Measurements from ENCODE around the gene PTPRN2.
"Not testable (repeated sequence)": the region's sequence is repeated elsewhere in the genome, so short reads cannot be mapped to it uniquely, and the experiment has no call there.

PTPRN2 gene

DNA sequence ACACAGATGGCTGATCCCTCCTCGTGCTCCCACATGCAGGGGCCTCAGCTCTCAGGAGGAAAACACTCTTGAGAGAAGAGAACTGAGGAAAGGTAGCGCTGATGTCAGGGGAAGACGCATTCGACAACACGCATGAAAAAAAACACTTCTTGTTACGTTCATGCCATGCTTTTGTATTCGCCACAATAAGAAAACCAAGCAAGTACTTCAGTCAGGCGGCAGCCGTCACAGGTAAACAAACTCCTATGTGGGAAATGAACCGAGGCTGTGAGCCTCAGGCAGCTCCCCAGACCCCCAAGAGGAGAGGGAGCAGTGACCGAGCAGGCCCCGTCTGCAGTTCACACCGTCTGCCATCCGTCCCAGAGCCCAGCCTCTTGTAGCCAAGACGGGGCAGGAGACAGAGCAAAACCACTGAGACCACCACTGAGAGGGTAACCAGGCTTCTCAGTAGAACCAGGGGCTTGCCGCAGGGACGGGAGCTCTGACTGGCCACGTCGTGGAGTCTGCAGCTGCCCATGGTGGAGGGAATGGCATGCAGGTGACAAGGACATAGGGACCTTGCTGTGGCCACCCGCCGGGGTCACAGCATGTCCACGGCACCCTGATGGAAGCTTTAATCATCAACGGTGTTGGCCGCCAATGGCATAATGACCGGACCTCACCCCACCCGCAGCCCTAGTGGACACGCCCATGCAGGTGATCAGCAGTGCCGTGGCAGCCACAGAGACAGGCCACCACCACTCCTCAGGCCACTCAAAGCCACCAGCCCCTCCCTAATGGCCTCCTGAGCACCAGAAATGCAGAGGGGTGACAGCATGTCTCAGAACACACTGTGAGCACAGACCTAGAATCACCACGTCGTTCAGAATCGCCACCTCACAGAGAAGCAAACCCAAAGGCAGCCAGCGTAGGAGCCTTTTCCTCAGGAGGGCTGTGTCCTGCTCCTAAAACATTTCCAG, 304.3 kb downstream of the PTPRN2 start:
- no peaks in the 10 kb centered on the region for H3K4me1 Mint-ChIP-seq
- no peak overlapping the region for H3K4me3 Mint-ChIP-seq
- H3K36me3 Mint-ChIP-seq: no peaks in the 10 kb centered on the region
- no peaks in the 10 kb centered on the region for H3K27me3 Mint-ChIP-seq
- H3K9me3 Mint-ChIP-seq: peaks cover 20% of the 10 kb centered on the region
- H3K27ac Mint-ChIP-seq: no peak overlapping the region

DNA sequence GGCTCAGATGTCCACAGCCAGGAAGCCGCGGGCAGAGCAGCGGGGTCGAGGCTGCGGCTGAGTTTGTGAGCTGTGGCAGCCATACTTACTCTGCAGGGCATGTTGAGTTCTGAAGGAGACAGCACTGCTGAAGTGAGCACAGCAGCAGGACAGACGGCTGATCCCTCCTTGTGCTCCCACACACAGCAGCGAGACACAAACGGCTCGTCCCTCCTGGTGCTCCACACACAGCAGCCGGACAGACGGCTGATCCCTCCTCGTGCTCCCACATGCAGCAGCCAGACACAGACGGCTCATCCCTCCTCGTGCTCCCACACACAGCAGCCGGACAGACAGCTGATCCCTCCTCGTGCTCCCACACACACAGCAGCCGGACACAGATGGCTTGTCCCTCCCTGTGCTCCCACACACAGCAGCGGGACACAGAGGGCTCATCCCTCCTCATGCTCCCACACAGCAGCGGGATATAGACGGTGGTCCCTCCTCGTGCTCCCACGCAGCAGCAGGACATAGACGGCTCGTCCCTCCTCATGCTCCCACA, 305.1 kb downstream of the PTPRN2 start:
- no peak overlapping the region for H3K4me3 Mint-ChIP-seq
- no peak overlapping the region for H3K27ac Mint-ChIP-seq
- no peaks in the 10 kb centered on the region for H3K36me3 Mint-ChIP-seq
- H3K27me3 Mint-ChIP-seq: no peaks in the 10 kb centered on the region
- no peaks in the 10 kb centered on the region for H3K4me1 Mint-ChIP-seq
- H3K9me3 Mint-ChIP-seq: peaks cover 13% of the 10 kb centered on the region

DNA sequence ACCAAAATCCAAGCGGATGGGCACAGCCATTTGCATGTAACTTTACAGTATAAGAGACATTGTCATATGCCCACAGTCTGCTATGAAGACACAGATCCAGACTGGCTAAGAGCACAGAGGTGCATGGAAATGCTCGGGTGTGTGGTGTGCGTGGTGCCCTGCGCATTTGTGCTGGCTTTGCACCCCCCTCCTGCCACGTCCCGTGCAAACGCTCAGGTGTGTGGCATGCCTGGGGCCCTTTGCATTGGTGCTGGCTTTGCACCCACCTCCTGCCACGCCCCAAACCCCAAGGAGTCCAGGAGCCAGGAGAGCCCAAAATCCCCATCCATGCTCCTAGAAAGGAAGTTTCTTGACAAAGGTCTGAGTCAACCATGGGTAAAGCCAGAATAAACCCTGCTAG, 306.2 kb downstream of the PTPRN2 start:
- Mint-ChIP-seq H3K9me3 (peaks cover 2% of the 10 kb centered on the region), H3K4me1 (no peaks in the 10 kb centered on the region), H3K4me3 (no peak overlapping the region), H3K27me3 (no peaks in the 10 kb centered on the region), H3K36me3 (no peaks in the 10 kb centered on the region), H3K27ac (no peak overlapping the region)

DNA sequence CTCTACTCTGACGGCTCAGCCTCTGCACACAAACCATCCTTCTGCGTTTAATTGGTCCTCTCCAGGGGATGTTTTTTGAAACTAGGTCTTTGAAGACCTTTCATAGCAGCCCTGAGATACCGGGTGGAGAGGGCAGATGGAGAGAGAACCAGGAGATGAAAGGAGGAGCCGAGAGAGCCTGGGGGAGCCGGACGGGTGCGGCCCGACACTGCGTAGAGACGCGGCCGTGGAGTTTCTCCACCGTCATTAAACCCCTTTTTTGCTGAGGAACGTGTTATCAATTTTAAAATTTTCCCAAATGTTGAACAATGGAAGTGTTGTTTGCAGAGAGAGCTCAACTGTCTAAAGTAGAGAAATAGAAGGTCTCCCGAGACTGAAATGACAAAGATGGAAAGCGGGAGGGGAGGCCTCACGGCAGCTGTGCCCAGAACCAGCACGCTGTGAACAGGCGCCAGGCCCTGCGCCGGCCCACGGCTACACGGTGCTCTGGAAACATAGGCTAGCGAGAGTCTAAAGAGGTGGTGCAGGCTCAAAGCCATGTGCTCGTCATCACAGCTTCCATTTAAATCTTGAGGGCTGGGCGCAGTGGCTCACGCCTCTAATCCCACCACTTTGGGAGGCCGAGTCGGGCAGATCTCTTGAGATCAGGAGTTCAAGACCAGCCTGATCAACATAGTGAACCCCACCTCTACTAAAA, 307.0 kb downstream of the PTPRN2 start:
- Mint-ChIP-seq H3K9me3 (no peaks in the 10 kb centered on the region), H3K4me1 (no peaks in the 10 kb centered on the region), H3K27me3 (no peaks in the 10 kb centered on the region), H3K27ac (no peak overlapping the region), H3K4me3 (no peak overlapping the region), H3K36me3 (no peaks in the 10 kb centered on the region)

DNA sequence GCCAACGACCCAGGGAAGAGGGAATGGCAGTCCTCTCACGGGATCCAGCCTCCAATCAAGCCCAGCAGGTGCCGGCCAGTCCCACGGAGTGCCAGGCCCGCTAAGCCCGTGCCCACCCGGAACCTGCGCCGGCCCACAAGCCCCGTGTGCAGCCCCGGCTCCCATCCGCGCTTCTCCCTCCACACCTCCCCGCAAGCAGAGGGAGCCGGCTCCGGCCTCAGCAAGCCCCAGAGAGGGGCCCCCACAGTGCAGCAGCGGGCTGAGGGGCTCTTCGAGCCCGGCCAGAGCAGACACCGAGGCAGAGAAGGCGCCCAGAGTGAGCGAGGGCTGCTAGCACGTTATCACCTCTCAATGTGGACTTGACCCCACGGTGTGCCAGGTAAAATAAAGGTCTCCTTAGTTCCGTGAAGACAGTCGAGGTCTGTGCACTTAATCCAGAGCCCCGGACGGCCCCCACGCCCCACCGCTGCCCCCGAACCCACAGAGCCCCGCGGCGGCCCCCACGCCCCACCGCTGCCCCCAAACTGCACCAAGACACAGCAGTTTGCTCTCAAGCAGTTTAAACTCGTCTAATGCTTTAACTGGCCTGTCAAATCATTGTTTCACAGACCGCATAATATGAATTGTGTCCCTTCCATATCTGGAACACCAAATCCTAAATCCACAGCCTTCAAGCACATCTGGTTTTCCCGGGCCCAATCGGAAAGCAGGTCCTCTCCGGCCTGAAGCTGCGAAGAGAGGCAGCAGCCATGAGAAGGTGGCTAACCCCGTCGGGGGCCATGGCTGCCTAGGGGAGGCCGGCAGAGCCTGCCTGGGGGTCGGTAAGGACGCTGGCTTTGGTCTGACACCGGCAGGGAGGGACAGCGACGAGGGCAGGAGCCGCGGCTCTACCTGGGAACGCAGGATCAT, 307.8 kb downstream of the PTPRN2 start:
- H3K27ac Mint-ChIP-seq: no peak overlapping the region
- no peaks in the 10 kb centered on the region for H3K4me1 Mint-ChIP-seq
- H3K27me3 Mint-ChIP-seq: no peaks in the 10 kb centered on the region
- no peaks in the 10 kb centered on the region for H3K9me3 Mint-ChIP-seq
- H3K4me3 Mint-ChIP-seq: no peak overlapping the region
- no peaks in the 10 kb centered on the region for H3K36me3 Mint-ChIP-seq

GRCh38 chr7:158278745-158279320, 308.8 kb downstream of the PTPRN2 start:
- no peak overlapping the region for H3K27ac Mint-ChIP-seq
- H3K4me1 Mint-ChIP-seq: no peaks in the 10 kb centered on the region
- no peaks in the 10 kb centered on the region for H3K36me3 Mint-ChIP-seq
- no peaks in the 10 kb centered on the region for H3K9me3 Mint-ChIP-seq
- no peak overlapping the region for H3K4me3 Mint-ChIP-seq
- H3K27me3 Mint-ChIP-seq: no peaks in the 10 kb centered on the region

DNA sequence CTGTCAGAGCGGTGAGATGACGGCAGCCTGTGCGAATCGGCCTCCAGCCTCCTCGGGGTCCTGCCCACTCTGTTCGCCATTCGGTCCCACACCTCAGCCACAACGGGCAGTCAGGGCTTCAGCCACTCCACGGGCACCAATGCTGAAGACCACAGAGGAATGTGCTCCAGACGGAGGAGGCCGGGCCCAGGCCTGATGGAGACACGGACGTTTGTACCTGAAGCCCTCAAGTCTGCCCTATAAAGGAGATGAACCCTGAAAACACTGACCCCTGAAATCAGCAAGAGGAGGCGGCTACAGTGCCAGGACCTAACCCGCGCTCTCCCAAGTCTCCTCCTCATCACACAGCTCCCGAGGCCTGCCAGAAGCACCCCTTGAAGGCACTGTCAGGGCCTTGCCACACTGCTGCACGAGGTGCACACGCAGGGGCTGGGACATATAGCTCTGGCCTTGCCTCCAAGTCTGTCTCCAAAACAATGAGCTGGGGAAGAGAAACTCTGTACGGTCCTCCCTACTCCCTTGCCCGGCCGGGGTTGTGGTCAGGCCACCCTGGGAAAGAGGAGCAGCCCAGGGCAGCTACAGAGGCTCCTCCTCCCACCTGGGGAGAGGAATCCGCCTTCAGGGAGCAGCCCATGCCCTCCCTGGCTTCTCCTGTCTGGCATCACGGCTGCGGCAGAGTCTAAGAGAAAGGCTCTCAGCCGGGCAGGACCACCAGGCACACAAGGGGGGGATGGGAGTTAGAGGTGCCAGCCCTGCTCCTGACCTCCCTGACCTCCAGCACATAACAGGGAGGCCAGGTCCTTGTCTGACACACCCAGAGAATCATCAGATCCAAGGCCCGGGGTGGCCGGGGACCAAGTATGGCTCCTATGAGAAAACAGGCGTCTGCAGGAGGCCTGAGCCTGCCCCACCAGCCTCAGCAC, 310.1 kb downstream of the PTPRN2 start:
- no peak overlapping the region for H3K4me3 Mint-ChIP-seq
- no peaks in the 10 kb centered on the region for H3K9me3 Mint-ChIP-seq
- H3K27me3 Mint-ChIP-seq: no peaks in the 10 kb centered on the region
- H3K36me3 Mint-ChIP-seq: no peaks in the 10 kb centered on the region
- no peaks in the 10 kb centered on the region for H3K4me1 Mint-ChIP-seq
- H3K27ac Mint-ChIP-seq: no peak overlapping the region

DNA sequence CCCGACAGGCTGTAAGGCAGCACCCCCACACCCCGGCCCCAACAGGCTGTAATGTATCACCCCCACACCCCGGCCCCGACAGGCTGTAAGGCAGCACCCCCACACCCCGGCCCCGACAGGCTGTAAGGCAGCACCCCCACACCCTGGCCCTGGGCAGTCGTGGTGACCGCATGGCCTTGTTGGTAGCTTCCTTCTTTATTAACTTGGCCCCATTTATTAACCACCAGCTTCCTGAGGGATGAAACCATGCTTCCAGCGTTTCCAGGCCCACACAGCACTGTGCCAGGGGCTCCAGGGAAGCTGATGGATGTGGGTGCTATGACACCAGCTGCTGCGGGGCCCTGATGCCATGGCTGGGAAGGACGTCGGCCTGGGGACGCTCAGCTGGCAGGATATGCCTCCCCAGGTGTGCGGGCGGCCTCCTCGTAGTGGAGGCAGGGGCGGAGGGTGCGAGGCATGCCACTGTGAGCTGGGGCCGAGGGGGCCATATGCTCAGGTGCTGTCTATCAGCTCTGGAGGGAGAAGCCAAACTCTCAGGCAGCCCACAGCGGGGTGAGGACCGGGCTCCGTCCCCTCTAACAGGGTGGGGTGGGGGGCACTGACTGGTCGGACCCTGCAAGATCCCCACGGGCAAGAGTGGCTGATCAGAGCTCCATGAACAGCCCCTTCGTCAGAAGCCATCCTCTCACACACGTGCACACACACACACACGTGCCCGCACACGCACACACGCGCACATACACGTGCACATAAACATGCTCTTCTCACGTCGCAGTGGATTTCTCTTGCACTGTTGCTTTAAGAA, 311.0 kb downstream of the PTPRN2 start:
- no peaks in the 10 kb centered on the region for H3K36me3 Mint-ChIP-seq
- H3K9me3 Mint-ChIP-seq: no peaks in the 10 kb centered on the region
- H3K4me3 Mint-ChIP-seq: no peak overlapping the region
- no peaks in the 10 kb centered on the region for H3K4me1 Mint-ChIP-seq
- H3K27ac Mint-ChIP-seq: no peak overlapping the region
- no peaks in the 10 kb centered on the region for H3K27me3 Mint-ChIP-seq

DNA sequence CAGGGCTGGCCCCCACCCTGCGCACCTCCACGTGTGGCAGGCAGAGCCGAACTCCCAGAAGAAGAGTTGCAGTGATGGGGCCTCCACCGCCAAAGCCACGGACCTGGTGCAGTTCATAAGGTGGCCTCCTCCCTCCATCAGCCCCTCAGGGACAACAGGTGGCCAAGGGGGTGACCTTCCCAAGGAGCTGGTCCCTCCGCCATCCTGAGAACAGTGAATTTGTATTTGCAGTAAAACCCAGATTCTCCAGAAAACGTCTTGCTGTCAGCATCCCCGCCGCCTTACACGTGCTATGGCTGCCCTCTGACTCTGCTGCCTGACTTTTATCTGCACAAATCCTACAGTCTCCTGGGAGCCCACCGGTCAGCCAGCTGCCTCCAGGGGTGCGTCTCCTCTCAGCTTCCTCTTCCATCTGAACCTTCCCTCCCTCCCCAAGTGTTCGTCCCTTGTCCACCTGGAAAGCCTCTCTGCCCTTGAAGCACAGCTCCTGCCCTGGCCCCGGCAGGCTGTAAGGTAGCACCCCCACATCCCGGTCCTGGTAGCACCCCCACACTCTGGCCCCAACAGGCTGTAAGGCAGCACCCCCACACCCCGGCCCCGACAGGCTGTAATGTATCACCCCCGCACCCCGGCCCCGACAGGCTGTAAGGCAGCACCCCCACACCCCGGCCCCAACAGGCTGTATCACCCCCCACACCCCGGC, 311.8 kb downstream of the PTPRN2 start:
- no peaks in the 10 kb centered on the region for H3K36me3 Mint-ChIP-seq
- H3K27me3 Mint-ChIP-seq: no peaks in the 10 kb centered on the region
- H3K4me3 Mint-ChIP-seq: no peak overlapping the region
- no peak overlapping the region for H3K27ac Mint-ChIP-seq
- H3K9me3 Mint-ChIP-seq: no peaks in the 10 kb centered on the region
- no peaks in the 10 kb centered on the region for H3K4me1 Mint-ChIP-seq

DNA sequence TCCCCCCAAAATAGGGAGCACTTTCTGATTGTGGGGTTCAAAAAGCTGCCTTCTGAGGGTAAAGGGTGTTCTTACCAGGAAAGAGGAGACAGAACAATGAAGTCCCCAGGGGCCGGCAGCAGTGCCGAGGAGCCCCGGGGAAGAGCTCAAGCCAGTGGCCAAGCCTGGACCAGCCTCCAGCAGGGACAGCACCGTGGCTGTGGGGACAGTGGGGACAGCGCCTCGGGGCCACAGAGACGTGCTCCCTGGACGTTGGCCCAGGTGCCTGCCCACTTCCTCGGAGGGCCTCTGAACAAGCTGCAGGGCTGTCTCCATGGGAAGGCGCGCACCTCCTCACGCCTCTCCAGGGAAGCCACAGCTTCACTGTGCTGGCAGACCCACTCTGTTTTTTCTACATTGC, 312.6 kb downstream of the PTPRN2 start:
- no peak overlapping the region for H3K27ac Mint-ChIP-seq
- no peaks in the 10 kb centered on the region for H3K27me3 Mint-ChIP-seq
- H3K36me3 Mint-ChIP-seq: no peaks in the 10 kb centered on the region
- H3K4me1 Mint-ChIP-seq: no peaks in the 10 kb centered on the region
- no peaks in the 10 kb centered on the region for H3K9me3 Mint-ChIP-seq
- no peak overlapping the region for H3K4me3 Mint-ChIP-seq

GRCh38 chr7:158274404-158274811, 313.2 kb downstream of the PTPRN2 start:
- Mint-ChIP-seq H3K4me3 (no peak overlapping the region), H3K4me1 (no peaks in the 10 kb centered on the region)

DNA sequence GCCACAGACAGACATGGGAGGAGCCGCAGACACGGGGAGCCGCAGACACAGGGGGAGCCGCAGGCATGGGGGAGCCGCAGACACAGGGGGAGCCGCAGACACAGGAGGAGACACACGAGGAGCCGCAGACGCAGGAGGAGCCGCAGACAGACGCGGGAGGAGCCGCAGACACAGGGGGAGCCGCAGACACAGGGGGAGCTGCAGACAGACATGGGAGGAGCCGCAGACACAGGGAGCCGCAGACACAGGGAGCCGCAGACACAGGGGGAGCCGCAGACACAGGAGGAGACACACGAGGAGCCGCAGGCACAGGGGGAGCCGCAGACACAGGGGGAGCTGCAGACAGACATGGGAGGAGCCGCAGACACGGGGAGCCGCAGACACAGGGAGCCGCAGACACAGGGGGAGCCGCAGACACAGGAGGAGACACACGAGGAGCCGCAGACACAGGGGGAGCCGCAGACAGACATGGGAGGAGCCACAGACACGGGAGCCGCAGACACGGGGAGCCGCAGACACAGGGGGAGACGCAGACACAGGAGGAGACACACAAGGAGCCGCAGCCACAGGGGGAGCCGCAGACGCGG, 313.8 kb downstream of the PTPRN2 start:
- H3K9me3 Mint-ChIP-seq, H3K27ac Mint-ChIP-seq, H3K4me1 Mint-ChIP-seq, H3K27me3 Mint-ChIP-seq, H3K4me3 Mint-ChIP-seq, H3K36me3 Mint-ChIP-seq: not testable (repeated sequence)

More at GRCh38 chr7:158274404-158274811, 313.2 kb downstream of the PTPRN2 start:
- Mint-ChIP-seq H3K9me3 (no peaks in the 10 kb centered on the region), H3K27ac (no peak overlapping the region), H3K36me3 (no peaks in the 10 kb centered on the region), H3K27me3 (no peaks in the 10 kb centered on the region)

- Mint-ChIP-seq H3K36me3 (no peaks in the 10 kb centered on the region), H3K9me3 (no peaks in the 10 kb centered on the region), H3K4me3 (no peak overlapping the region), H3K27me3 (no peaks in the 10 kb centered on the region), H3K4me1 (no peaks in the 10 kb centered on the region), H3K27ac (no peak overlapping the region)
These were observed 314.4 kb downstream of the PTPRN2 start for GRCh38 chr7:158273138-158273651.
